ENCODE results near the gene ADH1C.
A peak's percentile ranks its signal among the peaks of the same experiment; 100 is the strongest.
"Not testable (repeated sequence)": the region's sequence is repeated elsewhere in the genome, so short reads cannot be mapped to it uniquely, and the experiment has no call there.

ADH1C gene

GRCh38 chr4:99352602-99353537 lies at the start of gene ADH1C:
ADH1C (minus strand) TSS chr4:99352746; CDS start chr4:99352675, 71 bp downstream.
- DNase-seq, result no peak

- DNase-seq, result no peak
Observed at GRCh38 chr4:99400831-99401230, 48.3 kb upstream of the ADH1C start.

- no peak for DNase-seq
Observed at GRCh38 chr4:99399017-99399416, 46.5 kb upstream of the ADH1C start.

- DNase-seq, result peak; percentile 22
Observed at GRCh38 chr4:99395595-99396364, 43.2 kb upstream of the ADH1C start.

- peak; percentile 3 for DNase-seq
Observed at GRCh38 chr4:99394896-99395295, 42.4 kb upstream of the ADH1C start.

- DNase-seq, result peak; percentile 14
Observed at GRCh38 chr4:99390055-99390454, 37.5 kb upstream of the ADH1C start.

GRCh38 chr4:99389606-99390005 lies 37.1 kb upstream of the ADH1C start:
- DNase-seq, result peak; percentile 13

GRCh38 chr4:99383833-99384392 lies 31.4 kb upstream of the ADH1C start:
- peak; percentile 58 for DNase-seq

GRCh38 chr4:99383399-99383798 lies 30.9 kb upstream of the ADH1C start:
- no peak for DNase-seq

GRCh38 chr4:99382745-99383360 lies 30.3 kb upstream of the ADH1C start:
- DNase-seq, result no peak

- no peak for DNase-seq
Observed at GRCh38 chr4:99381588-99382175, 29.1 kb upstream of the ADH1C start.

- no peak for DNase-seq
Observed at GRCh38 chr4:99379571-99379970, 27.0 kb upstream of the ADH1C start.

- no peak for DNase-seq
Observed at GRCh38 chr4:99378876-99379275, 26.3 kb upstream of the ADH1C start.

GRCh38 chr4:99377341-99377740 lies 24.8 kb upstream of the ADH1C start:
- peak; percentile 12 for DNase-seq

GRCh38 chr4:99372464-99372863 lies 19.9 kb upstream of the ADH1C start:
- DNase-seq, result not testable (repeated sequence)

GRCh38 chr4:99367817-99368216 lies 15.3 kb upstream of the ADH1C start:
- DNase-seq, result not testable (repeated sequence)

GRCh38 chr4:99366491-99366890 lies 13.9 kb upstream of the ADH1C start:
- DNase-seq, result no peak

GRCh38 chr4:99362768-99363167 lies 10.2 kb upstream of the ADH1C start:
- no peak for DNase-seq

GRCh38 chr4:99361899-99362275 lies 9.3 kb upstream of the ADH1C start:
- DNase-seq, result no peak

- no peak for DNase-seq
Observed at GRCh38 chr4:99361268-99361898, 8.8 kb upstream of the ADH1C start.

- DNase-seq, result no peak
Observed at GRCh38 chr4:99359480-99360204, 7.1 kb upstream of the ADH1C start.

All from EL (cell line).